GM23338 (cell line): ENCODE measurements around the gene DDA1. TPM values are rescaled to one million over a fixed set of nuclear protein-coding genes. Genes with fewer than 3 reads are reported as not detected.

Experiments used
- ATAC-seq: fragments of 200-7000 bp; cut with Tn5 transposase; 3 replicates; pipeline ENCODE4 v1.9.1; 2020
- DNase-seq: peaks from one replicate; pipeline ENCODE4 v3.0.0-alpha.2; 2015; ENCODE audit warnings: low spot score
- H2AFZ ChIP-seq: fragments of 200-600 bp; sonication (generic); 2 replicates; pipeline ENCODE4 v1.8.0; 2016; ENCODE audit warnings: antibody characterized with exemption, mild to moderate bottlenecking, moderate library complexity
- H3F3A ChIP-seq: fragments of 200-600 bp; sonication (generic); replicated peaks from 2 replicates; pipeline ENCODE4 v1.8.0; 2017; ENCODE audit warnings: antibody characterized with exemption, mixed run types, low read depth
- H3K27ac ChIP-seq: fragments of 200-600 bp; sonication (generic); 2 replicates; pipeline ENCODE4 v1.6.1; 2016; ENCODE audit warnings: low read depth
- H3K27me3 ChIP-seq: fragments of 200-600 bp; sonication (generic); 2 replicates; pipeline ENCODE4 v1.8.0; 2016; ENCODE audit warnings: mild to moderate bottlenecking, mixed run types, moderate library complexity; ENCODE audit not compliant: insufficient read depth
- H3K36me3 ChIP-seq: fragments of 200-600 bp; sonication (generic); 2 replicates; pipeline ENCODE4 v1.8.0; 2016; ENCODE audit warnings: mild to moderate bottlenecking; ENCODE audit not compliant: insufficient read depth
- H3K4me1 ChIP-seq: fragments of 200-600 bp; sonication (generic); 2 replicates; pipeline ENCODE4 v1.8.0; 2016; ENCODE audit warnings: mild to moderate bottlenecking, moderate library complexity; ENCODE audit not compliant: insufficient read depth
- H3K4me2 ChIP-seq: fragments of 200-600 bp; sonication (generic); 2 replicates; pipeline ENCODE4 v1.7.1; 2017; ENCODE audit warnings: mixed run types
- H3K4me3 ChIP-seq: fragments of 200-600 bp; sonication (generic); 2 replicates; pipeline ENCODE4 v1.6.1; 2016; ENCODE audit warnings: mixed run types
- H3K79me2 ChIP-seq: fragments of 200-600 bp; sonication (generic); replicated peaks from 2 replicates; pipeline ENCODE4 v1.8.0; 2017; ENCODE audit warnings: mild to moderate bottlenecking; ENCODE audit not compliant: insufficient read depth
- H3K9me2 ChIP-seq: fragments of 200-600 bp; sonication (generic); 2 replicates; pipeline ENCODE4 v1.8.0; 2017; ENCODE audit not compliant: insufficient read depth
- H4K20me1 ChIP-seq: fragments of 200-600 bp; sonication (generic); replicated peaks from 2 replicates; pipeline ENCODE4 v1.8.0; 2017; ENCODE audit warnings: mild to moderate bottlenecking; ENCODE audit not compliant: insufficient read depth
- H3K27ac Mint-ChIP-seq: 2 replicates; pipeline ENCODE4 v1.8.0; 2020; ENCODE audit warnings: inconsistent platforms, mild to moderate bottlenecking, moderate library complexity, mixed read lengths
- H3K27me3 Mint-ChIP-seq: 3 replicates; pipeline ENCODE4 v1.8.0; 2022; ENCODE audit warnings: low read depth, mild to moderate bottlenecking, moderate library complexity, mixed read lengths, inconsistent platforms; ENCODE audit not compliant: insufficient read depth, poor library complexity
- H3K36me3 Mint-ChIP-seq: 3 replicates; pipeline ENCODE4 v1.8.0; 2021; ENCODE audit warnings: low read depth, mild to moderate bottlenecking, inconsistent platforms, moderate library complexity, mixed read lengths
- H3K4me1 Mint-ChIP-seq: 3 replicates; pipeline ENCODE4 v1.8.0; 2020; ENCODE audit warnings: mild to moderate bottlenecking, inconsistent platforms, mixed read lengths
- H3K4me3 Mint-ChIP-seq: 3 replicates; pipeline ENCODE4 v1.8.0; 2021; ENCODE audit warnings: moderate library complexity, mild to moderate bottlenecking, inconsistent platforms, mixed read lengths
- H3K9me3 Mint-ChIP-seq: 3 replicates; pipeline ENCODE4 v1.8.0; 2020; ENCODE audit warnings: moderate library complexity, mild to moderate bottlenecking, inconsistent platforms, mixed read lengths
- CREB1 ChIP-seq: fragments of 250-450 bp; sonication (Bioruptor Pico); IDR thresholded peaks from 2 replicates; pipeline ENCODE4 v1.5.0; 2020; ENCODE audit warnings: low read depth, mild to moderate bottlenecking, moderate library complexity
- EZH2 ChIP-seq: fragments of 200-600 bp; sonication (generic); IDR thresholded peaks from one replicate; pipeline ENCODE4 v1.8.0; 2017; ENCODE audit warnings: antibody characterized with exemption, mild to moderate bottlenecking, low read depth; ENCODE audit not compliant: unreplicated experiment
- JUNB ChIP-seq: IDR thresholded peaks from one replicate; pipeline ENCODE4 v1.6.1; 2016; ENCODE audit warnings: antibody characterized with exemption; ENCODE audit not compliant: unreplicated experiment
- POLR2AphosphoS5 ChIP-seq: IDR thresholded peaks from 2 replicates; pipeline ENCODE4 v1.6.1; 2016; ENCODE audit warnings: antibody characterized with exemption, low read depth
- STAT1 ChIP-seq: IDR thresholded peaks from one replicate; pipeline ENCODE4 v1.6.1; 2016; ENCODE audit warnings: antibody characterized with exemption; ENCODE audit not compliant: unreplicated experiment
- polyA plus RNA-seq: library from polyadenylated mRNA; unstranded; fragments of >200 nt; fragmentation: Nextera tagmentation; extraction: Ambion mirVana; gene quantifications from 2 replicates; pipeline ENCODE4 v1.2.1, GENCODE V29; 2016
- total RNA-seq: library from RNA; depleted of rRNA; stranded (reverse); fragments of >200 nt; shearing (Covaris generic); gene quantifications from 2 replicates; pipeline ENCODE4 v1.2.3, GENCODE V29; 2014
- TF ChIP-seq, protein P1 (sequence below): fragments of 250-450 bp; sonication (Bioruptor Pico); IDR thresholded peaks from 2 replicates; pipeline ENCODE4 v1.5.0; 2020; ENCODE audit warnings: mild to moderate bottlenecking, moderate library complexity
- TF ChIP-seq, protein P2 (sequence below): IDR thresholded peaks from 2 replicates; pipeline ENCODE4 v1.6.1; 2016; ENCODE audit warnings: antibody characterized with exemption
- TF ChIP-seq, protein P3 (sequence below), 2 experiments: fragments of 200-600 bp in 1 of 2; sonication (generic) in 1 of 2; conservative IDR thresholded peaks; 2 replicates each; pipeline versions ENCODE4 v1.5.1 to v1.6.1; 2016 to 2017; ENCODE audit warnings: antibody characterized with exemption in 2 of 2, low read depth in 2 of 2, mild to moderate bottlenecking in 2 of 2, moderate library complexity in 1 of 2

The DDA1 gene
- total and polyA plus RNA-seq, 2 experiments from 2014 or later: 34.6 to 107 TPM

DNA sequence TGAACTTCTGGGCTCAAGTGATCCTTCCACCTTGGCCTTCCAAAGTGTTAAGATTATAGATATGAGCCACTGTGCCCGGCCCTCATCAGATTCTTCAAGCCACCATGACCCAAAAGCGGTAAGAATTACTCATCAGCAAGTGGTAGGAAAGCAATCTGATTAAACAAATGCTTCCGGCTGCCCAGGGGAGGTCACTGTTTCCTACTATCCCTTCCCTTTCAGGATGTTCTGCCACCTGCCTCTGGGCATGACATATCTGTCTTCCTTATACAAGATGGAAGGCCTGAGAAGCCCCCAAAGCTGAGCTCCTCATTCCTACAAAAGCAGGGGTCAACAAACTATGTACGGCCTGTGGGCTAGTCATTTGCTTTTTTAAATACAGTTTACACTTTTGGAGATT lies 13.1 kb upstream of the DDA1 start (continued):
- TF ChIP-seq, protein P1, sequence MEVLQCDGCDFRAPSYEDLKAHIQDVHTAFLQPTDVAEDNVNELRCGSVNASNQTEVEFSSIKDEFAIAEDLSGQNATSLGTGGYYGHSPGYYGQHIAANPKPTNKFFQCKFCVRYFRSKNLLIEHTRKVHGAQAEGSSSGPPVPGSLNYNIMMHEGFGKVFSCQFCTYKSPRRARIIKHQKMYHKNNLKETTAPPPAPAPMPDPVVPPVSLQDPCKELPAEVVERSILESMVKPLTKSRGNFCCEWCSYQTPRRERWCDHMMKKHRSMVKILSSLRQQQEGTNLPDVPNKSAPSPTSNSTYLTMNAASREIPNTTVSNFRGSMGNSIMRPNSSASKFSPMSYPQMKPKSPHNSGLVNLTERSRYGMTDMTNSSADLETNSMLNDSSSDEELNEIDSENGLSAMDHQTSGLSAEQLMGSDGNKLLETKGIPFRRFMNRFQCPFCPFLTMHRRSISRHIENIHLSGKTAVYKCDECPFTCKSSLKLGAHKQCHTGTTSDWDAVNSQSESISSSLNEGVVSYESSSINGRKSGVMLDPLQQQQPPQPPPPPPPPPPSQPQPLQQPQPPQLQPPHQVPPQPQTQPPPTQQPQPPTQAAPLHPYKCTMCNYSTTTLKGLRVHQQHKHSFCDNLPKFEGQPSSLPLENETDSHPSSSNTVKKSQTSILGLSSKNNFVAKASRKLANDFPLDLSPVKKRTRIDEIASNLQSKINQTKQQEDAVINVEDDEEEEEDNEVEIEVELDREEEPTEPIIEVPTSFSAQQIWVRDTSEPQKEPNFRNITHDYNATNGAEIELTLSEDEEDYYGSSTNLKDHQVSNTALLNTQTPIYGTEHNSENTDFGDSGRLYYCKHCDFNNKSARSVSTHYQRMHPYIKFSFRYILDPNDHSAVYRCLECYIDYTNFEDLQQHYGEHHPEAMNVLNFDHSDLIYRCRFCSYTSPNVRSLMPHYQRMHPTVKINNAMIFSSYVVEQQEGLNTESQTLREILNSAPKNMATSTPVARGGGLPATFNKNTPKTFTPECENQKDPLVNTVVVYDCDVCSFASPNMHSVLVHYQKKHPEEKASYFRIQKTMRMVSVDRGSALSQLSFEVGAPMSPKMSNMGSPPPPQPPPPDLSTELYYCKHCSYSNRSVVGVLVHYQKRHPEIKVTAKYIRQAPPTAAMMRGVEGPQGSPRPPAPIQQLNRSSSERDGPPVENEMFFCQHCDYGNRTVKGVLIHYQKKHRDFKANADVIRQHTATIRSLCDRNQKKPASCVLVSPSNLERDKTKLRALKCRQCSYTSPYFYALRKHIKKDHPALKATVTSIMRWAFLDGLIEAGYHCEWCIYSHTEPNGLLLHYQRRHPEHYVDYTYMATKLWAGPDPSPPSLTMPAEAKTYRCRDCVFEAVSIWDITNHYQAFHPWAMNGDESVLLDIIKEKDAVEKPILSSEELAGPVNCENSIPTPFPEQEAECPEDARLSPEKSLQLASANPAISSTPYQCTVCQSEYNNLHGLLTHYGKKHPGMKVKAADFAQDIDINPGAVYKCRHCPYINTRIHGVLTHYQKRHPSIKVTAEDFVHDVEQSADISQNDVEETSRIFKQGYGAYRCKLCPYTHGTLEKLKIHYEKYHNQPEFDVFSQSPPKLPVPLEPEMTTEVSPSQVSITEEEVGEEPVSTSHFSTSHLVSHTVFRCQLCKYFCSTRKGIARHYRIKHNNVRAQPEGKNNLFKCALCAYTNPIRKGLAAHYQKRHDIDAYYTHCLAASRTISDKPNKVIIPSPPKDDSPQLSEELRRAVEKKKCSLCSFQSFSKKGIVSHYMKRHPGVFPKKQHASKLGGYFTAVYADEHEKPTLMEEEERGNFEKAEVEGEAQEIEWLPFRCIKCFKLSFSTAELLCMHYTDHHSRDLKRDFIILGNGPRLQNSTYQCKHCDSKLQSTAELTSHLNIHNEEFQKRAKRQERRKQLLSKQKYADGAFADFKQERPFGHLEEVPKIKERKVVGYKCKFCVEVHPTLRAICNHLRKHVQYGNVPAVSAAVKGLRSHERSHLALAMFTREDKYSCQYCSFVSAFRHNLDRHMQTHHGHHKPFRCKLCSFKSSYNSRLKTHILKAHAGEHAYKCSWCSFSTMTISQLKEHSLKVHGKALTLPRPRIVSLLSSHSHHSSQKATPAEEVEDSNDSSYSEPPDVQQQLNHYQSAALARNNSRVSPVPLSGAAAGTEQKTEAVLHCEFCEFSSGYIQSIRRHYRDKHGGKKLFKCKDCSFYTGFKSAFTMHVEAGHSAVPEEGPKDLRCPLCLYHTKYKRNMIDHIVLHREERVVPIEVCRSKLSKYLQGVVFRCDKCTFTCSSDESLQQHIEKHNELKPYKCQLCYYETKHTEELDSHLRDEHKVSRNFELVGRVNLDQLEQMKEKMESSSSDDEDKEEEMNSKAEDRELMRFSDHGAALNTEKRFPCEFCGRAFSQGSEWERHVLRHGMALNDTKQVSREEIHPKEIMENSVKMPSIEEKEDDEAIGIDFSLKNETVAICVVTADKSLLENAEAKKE (CRISPR knock-in tag): no peak

DNA sequence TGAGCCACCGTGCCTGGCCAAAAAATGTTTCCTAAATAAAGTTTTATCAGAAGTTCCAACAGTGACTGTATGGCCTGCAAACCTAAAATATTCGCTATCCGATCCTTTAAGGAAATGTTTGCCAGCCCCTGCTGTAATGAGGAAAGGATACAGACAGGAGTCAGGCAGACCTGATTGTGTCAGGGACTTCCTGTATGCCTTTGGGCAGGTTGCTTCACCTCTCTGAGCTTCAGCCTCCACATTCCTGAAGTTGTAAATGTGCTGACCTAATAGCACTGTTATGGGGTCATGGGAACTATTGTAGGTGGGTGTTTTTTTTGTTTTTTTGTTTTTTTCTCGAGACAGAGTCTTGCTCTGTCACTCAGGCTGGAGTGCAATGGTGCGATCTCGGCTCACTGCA lies 12.4 kb upstream of the DDA1 start:
- H3K27me3 Mint-ChIP-seq: peaks cover 13% of the 10 kb centered on the region
- Histone ChIP-seq H2AFZ (no peak overlapping the region), H4K20me1 (peaks cover 3% of the 10 kb centered on the region), H3F3A (peaks cover 18% of the 10 kb centered on the region), H3K4me3 (no peak overlapping the region), H3K27me3 (no peaks in the 10 kb centered on the region), H3K79me2 (peaks cover 15% of the 10 kb centered on the region), H3K4me2 (no peak overlapping the region), H3K9me2 (no peaks in the 10 kb centered on the region), H3K4me1 (peaks cover 15% of the 10 kb centered on the region), H3K27ac (0 out of 2 replicates have a peak overlapping the region, but pooled peaks have one; percentile 69), H3K36me3 (no peaks in the 10 kb centered on the region; the same call in 1 of the 2 replicates)
- peaks cover 9% of the 10 kb centered on the region for H3K4me1 Mint-ChIP-seq
- H3K4me3 Mint-ChIP-seq: no peak overlapping the region
- peaks cover 31% of the 10 kb centered on the region for H3K36me3 Mint-ChIP-seq
- DNase-seq (no peak), ATAC-seq (no peak)
- H3K27ac Mint-ChIP-seq: no peak overlapping the region
- H3K9me3 Mint-ChIP-seq: peaks cover 10% of the 10 kb centered on the region; the same call in 2 of the 3 replicates
- TF ChIP-seq, protein P2, sequence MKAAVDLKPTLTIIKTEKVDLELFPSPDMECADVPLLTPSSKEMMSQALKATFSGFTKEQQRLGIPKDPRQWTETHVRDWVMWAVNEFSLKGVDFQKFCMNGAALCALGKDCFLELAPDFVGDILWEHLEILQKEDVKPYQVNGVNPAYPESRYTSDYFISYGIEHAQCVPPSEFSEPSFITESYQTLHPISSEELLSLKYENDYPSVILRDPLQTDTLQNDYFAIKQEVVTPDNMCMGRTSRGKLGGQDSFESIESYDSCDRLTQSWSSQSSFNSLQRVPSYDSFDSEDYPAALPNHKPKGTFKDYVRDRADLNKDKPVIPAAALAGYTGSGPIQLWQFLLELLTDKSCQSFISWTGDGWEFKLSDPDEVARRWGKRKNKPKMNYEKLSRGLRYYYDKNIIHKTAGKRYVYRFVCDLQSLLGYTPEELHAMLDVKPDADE: no peak
- TF ChIP-seq, protein P3, sequence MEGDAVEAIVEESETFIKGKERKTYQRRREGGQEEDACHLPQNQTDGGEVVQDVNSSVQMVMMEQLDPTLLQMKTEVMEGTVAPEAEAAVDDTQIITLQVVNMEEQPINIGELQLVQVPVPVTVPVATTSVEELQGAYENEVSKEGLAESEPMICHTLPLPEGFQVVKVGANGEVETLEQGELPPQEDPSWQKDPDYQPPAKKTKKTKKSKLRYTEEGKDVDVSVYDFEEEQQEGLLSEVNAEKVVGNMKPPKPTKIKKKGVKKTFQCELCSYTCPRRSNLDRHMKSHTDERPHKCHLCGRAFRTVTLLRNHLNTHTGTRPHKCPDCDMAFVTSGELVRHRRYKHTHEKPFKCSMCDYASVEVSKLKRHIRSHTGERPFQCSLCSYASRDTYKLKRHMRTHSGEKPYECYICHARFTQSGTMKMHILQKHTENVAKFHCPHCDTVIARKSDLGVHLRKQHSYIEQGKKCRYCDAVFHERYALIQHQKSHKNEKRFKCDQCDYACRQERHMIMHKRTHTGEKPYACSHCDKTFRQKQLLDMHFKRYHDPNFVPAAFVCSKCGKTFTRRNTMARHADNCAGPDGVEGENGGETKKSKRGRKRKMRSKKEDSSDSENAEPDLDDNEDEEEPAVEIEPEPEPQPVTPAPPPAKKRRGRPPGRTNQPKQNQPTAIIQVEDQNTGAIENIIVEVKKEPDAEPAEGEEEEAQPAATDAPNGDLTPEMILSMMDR (conservative IDR thresholded peaks at IDR 0.05; ENCODE audit: low read depth in 2 of 2): no peak
- TF ChIP-seq POLR2AphosphoS5 (no peak), STAT1 (no peak), CREB1 (CRISPR knock-in tag) (no peak), EZH2 (no peak), JUNB (no peak)
